HG03064 (cell line): ENCODE data around the gene FAM89B.
"Not testable (repeated sequence)": the region's sequence is repeated elsewhere in the genome, so short reads cannot be mapped to it uniquely, and the experiment has no call there.

Experiments
- ATAC-seq: cut with Tn5 transposase; IDR thresholded peaks from one replicate; pipeline ENCODE4 v1.9.1; 2021; ENCODE audit warnings: low read depth; ENCODE audit not compliant: unreplicated experiment

FAM89B gene

GRCh38 chr11:65572356-65573051 lies at the start of gene FAM89B:
Gene FAM89B, plus strand, starts transcription at chr11:65572538. Its CDS starts 132 bp downstream, at chr11:65572670.
- ATAC-seq, result no peak

GRCh38 chr11:65522718-65523630 lies 49.4 kb upstream of the FAM89B start:
- ATAC-seq, result not testable (repeated sequence)

- not testable (repeated sequence) for ATAC-seq
Observed at GRCh38 chr11:65523631-65523968, 48.7 kb upstream of the FAM89B start.

DNA sequence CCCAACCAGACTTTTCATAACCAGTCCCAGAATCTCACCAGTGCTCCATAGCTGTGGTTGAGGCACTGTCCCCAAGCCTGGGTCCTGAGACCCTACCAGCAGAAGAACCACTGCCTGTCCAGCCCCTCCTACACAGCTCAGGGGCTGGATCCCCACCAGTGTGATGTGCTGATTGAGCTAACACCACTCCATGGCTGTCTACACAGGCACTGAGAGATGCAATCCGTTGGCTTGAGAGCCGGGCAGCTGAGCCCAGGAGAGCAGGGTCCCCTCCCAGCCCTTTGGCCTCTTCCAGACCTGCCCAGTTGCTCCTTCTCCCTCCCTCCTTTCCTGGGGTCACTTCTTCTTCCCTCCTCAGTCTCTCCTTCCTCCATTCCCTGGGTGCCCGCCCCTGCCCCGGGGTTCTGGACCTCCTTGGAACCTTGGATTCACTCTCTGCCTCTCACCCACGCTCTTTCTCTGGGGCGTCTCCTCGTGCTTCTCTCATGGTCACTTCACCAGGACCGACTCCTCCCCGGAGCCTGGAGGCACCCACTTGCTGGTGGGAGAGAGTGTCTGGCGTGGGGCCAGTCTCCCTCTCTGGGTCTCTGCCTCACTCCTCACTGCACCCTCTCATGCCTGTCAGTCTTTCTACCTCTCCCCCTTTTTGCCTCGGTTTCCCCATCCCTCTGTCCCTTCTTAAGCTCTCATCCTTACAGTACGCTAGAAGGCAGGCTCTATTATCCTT lies 48.2 kb upstream of the FAM89B start:
- no peak for ATAC-seq

DNA sequence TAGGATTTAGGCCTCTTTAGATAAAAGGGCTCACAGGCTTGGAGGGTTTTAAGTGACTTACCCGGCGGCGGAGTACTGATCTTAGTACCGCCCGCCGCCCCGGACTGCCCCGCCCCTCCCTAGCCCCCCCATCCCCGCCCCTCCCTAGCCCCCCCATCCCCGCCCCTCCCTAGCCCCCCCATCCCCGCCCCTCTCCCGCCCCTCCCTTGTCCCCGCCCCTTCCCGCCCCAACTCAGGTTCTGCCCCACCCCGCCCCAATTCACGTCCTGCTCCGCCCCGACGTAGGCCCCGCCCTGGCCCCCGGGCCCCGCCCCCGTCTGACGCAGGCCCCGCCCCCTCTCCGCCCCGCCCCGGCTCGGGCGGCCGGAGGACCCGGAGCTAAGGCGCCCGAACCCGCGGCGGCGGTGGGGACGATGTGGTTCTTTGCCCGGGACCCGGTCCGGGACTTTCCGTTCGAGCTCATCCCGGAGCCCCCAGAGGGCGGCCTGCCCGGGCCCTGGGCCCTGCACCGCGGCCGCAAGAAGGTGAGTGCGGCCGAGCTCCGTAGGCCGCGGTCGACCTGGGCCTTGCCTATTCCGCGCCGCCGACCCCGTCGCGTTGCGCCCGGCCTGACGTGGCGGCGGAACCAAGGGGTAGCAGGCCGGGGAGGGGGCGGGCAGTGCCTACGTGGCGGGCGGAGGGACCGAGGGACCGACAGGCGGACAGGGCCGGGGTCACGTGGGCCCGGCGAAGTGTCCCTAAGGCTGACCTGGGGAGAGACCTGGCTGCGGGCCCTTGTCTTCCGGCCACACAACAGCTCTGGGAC lies 47.4 kb upstream of the FAM89B start, which contains the start of gene SCYL1:
SCYL1 (plus strand) TSS at position 343 of the 805 bp plus-strand sequence; CDS start at position 414, 71 bp downstream.
- ATAC-seq, result no peak

GRCh38 chr11:65525546-65526480 lies 46.5 kb upstream of the FAM89B start:
- no peak for ATAC-seq

- no peak for ATAC-seq
Observed at GRCh38 chr11:65526744-65527143, 45.6 kb upstream of the FAM89B start.

GRCh38 chr11:65528819-65529350 lies 43.5 kb upstream of the FAM89B start:
- ATAC-seq, result no peak

DNA sequence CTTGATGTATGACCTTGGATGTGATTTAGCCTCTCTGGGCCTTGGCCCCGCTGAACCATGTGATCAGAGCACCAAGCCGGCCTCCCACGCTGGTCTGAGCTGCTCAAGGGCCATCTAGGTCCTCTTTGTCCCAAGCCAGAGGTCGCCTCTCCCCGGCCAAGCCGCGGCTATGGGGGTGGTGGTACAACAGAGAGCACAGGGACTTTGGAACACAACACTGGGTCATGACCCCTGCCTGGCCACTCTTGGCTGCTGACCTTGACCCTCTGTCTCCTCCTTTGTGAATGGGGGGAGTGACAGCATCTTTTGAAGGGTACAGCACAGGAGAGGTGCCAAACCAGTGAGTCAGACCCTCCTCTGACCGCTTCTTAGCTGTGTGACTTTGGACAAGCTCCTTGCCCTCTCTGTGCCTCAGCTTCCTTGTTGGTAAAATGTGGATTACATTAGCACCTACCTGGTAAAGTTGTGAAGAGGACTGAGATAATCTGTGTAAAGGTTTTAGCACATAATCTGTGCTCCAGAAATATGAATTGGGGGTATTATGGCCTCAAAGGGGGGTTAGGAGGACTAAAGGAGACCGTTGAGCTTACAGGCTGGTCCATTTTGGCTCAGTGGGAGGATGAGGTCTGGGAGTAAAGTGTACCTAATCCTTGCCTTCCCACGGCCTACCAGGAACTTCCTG lies 42.7 kb upstream of the FAM89B start:
- no peak for ATAC-seq

DNA sequence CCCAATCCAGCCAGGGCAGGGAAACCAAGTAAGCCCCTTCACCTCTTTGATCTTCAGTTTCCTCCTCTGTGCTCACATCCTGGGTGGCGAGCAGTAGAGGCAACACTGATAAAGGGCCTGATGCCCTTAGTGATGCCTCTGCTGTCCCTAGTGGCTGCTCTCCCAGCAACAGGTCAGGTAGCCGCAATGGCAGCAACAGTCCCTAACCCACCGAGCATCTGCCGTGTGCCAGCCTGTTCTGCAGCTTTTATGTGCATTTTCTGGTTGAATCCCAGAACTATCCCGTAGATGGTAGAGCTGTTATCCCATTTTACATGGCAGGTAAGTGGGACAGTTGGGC lies 42.2 kb upstream of the FAM89B start:
- ATAC-seq, result no peak

DNA sequence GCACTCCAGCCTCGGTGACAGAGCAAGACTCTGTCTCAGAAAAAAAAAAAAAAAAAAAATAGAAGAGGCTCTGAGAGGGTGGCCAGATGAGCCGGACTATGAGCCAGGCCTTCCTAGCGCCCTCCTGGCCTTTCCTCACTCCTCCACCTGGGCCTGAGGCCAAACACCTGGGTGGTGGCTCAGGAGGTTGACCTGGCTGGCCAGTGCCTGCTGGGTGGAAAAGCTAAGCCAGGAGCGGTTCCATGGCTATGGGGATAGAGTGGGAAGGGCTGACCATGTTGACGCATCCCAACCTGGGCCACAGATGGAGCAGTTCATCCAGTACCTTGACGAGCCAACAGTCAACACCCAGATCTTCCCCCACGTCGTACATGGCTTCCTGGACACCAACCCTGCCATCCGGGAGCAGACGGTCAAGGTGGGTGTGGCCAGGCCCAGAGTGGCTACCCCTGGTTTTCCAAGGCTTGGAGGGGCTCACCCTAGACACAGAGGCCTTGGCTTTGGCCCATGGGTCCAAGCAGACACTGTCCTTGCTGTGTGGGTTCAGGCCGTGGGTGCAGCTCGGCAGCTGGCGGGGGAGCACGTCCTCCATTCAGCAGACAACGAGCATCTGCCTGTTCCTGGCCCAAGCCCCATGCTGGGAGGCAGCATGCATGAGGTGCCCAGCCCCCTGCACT lies 39.8 kb upstream of the FAM89B start:
- ATAC-seq, result no peak

GRCh38 chr11:65535102-65535501 lies 37.2 kb upstream of the FAM89B start:
- ATAC-seq, result no peak

DNA sequence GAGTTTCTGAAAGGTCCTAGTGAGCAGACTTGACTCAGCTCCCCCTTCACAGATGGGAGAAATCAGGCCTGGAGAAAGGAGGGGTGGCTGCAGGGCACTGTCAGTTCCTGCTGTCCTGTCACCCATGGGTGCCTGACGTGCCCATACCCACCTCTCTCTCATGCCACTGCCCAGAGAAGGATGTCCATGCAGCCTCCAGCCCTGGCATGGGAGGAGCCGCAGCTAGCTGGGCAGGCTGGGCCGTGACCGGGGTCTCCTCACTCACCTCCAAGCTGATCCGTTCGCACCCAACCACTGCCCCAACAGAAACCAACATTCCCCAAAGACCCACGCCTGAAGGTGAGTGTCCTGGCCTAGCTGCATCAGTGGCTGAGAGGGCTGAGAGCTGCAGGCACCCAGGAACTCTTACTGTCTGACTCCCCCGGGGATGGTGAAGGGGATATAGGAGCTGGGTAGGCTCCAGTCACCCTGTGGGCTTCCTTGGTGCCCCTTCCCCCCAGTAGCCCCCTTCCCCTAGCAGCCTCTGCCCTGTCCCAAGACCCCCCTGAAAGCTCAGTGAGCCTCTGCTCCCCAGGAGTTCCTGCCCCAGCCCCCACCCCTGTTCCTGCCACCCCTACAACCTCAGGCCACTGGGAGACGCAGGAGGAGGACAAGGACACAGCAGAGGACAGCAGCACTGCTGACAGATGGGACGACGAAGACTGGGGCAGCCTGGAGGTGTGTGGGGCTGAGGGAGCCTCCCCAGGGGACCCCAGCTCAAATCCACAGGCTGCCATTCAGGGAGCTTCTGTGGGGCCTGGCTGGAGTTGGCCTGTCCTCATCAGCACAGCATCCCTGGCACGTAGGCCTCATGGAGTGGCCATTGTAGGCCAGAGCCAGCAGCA lies 35.7 kb upstream of the FAM89B start:
- no peak for ATAC-seq

DNA sequence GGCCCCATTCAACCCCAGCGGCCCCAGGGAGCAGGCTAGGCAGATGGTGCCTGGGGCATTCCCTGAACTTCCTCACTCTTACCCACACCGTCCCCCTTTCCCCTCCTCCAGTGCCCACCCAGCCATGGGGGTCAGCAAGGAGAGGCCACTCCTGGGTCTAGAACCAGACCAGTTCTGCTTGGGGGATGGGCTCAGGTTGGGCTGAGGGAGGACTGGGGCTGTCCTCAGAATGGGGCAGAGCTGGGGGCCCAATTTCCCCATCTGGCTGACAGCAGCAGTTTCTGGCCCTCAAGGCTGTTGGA lies 35.1 kb upstream of the FAM89B start:
- ATAC-seq, result no peak

GRCh38 chr11:65537620-65538231 lies 34.6 kb upstream of the FAM89B start:
- ATAC-seq, result no peak

GRCh38 chr11:65538232-65538914 lies 34.0 kb upstream of the FAM89B start:
- no peak for ATAC-seq
